Endometrium (tissue), 2 donors: Measurements from ENCODE around the gene AP1M1.
"Not testable (repeated sequence)": the region's sequence is repeated elsewhere in the genome, so short reads cannot be mapped to it uniquely, and the experiment has no call there.

Source experiments
- FAIRE-seq: peaks from 2 replicates; lab custom pipeline; 2012; peaks lifted over from hg19 to GRCh38; lab: Jason Lieb, UNC
- donor health status: control.
- donor health status: control.

Gene AP1M1

DNA sequence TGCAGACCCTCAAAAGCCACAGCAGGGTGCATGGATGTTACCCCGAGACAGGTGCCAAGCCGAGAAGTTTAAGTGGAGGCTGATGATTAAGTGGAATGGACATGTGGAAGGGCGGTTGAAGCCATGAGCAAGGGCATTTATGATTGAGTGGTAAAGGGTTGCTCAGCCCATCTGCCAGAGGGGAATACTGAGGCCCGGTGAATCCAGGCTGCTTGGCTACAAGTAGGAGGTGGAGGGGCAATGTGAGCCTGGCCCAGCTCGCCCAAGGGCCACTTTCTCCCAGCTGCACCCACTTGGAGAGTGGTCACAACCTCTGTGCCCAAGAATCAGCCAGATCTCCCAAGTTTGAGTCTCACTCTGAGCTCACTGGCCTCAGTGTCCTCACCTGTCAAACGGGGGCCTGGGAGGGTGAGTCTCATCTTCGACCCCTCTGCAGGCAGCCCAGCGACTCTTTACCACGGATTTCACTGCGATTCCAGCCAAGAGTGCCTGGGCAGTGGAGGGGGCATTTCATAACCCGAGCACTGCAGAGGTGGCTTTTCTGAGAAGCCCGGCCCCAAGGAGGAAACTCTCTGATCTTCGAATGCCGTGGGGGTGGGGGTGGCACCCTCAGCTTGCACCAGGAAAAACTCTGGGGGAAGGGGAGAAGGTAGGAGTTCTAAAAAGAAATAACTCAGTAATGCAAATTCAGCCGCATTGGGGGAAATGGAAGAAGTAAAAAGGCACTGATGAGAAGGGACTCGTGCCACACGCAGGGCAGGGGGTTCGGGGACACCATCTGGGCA is 64.1 kb downstream of the AP1M1 start:
- FAIRE-seq = no peak

DNA sequence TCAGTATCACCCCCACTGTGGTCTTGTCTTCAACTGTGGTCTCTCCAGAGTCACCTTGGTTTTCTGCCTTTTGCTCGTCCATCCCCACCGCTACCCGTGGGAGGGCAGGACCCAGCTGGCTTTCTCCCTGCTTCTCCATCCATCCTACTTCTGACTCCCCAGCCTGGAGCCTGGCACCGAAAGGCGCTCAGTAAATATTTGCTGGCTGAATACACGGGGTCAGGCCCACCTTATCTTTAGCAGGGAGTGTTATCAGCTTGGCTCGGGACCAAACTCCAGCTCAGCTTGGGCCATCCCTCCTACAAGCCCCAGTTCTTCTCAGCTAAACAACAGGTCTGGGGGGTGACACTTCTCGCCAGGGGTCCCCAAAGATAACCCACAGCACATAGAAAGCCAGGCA is 64.9 kb downstream of the AP1M1 start:
- no peak for FAIRE-seq

DNA sequence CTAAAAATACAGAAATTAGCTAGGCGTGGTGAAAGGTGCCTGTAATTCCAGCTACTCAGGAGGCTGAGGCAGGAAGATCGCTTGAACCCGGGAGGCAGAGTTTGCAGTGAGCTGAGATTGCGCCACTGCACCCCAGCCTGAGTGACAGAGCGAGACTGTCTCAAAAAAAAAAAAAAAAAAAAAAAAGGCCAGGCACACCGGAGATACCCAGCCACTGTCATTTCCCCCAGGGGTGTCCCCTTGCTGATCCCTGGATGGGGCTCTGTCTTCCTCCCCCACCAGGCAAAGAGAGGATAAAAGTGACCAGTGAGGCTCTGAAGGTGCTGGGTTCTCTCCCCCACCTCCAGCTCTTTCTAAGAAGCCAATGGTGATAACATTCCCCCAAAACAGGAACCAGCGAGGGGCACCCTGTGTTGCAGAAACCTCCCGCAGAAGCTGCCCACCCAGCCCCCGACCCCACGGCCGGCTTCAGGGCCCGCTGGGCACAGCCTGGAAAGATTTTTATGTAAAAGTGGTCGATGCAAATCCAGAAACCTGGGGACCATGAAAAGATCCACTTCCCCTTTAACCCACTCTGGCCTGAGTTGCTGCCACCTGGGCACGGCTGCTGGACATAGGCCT is 65.5 kb downstream of the AP1M1 start:
- no peak for FAIRE-seq

DNA sequence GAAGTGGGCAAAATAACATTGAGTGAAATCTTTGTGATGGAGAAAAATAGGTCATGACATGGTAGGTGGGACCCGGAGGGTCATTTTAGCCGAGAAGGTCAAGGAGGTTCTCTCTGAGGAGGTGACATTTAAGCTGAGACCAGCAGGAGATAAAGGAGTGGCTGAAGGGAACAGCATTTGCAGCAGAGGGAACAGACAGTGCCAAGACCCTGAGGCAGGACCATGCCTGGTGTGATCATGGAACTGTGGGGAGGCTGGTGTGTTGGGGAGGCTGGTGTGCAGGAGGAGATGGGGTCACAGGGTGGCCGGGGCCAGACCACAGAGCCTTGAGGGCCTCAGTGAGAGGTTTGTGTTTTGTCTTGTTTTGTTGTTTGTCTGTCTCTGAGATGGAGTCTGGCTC is 67.5 kb downstream of the AP1M1 start:
- FAIRE-seq = no peak

DNA sequence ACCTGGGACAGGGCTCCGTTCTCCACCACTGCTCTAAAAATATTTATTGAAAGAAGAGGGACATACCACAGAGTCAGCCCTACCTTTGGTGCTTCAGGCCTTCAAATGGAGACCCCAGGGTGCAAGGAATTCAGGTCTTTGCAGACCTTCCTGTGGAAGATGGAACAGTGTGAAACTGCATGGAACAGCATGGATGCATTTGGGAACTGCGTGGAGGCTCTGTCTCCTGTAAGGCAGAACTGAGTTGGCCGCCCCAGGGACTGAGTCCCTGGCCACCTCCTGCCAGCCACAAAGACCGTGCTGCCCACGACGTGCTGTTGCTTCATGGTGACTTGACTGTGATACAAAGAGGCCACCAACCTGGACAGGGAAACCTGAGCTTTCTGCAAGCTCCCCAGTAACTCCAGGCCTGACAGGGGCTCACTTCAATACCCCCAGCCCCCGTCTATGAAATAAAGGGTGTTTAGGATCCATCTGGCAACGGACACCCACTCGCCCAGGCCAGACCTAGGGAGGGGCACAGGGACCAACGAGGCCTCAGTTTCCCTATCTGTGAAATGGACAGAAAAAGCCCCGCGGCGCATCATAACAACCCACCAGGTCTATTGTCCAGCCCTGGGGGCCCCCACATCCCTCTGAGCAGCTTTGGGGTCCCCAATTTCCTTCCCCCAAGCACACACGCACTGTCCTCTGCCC is 68.3 kb downstream of the AP1M1 start:
- no peak for FAIRE-seq

DNA sequence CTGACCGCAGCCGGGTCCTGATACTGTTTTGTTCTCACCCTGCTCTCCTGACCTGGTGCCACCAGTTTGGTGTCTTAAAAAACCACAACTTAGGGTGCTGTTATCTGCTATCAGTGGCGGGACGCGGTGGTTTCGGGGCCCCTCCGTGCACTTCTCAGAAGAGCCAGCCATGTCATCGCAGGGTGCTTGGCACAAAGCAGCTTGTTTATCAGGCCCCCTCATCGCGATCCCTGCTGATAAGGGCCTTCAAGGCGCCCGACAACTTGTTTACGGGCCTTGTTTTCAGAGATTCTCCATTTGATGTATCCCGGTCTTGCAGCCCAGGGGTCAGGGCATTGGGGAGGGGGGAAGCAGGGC is 68.9 kb downstream of the AP1M1 start:
- FAIRE-seq = no peak

DNA sequence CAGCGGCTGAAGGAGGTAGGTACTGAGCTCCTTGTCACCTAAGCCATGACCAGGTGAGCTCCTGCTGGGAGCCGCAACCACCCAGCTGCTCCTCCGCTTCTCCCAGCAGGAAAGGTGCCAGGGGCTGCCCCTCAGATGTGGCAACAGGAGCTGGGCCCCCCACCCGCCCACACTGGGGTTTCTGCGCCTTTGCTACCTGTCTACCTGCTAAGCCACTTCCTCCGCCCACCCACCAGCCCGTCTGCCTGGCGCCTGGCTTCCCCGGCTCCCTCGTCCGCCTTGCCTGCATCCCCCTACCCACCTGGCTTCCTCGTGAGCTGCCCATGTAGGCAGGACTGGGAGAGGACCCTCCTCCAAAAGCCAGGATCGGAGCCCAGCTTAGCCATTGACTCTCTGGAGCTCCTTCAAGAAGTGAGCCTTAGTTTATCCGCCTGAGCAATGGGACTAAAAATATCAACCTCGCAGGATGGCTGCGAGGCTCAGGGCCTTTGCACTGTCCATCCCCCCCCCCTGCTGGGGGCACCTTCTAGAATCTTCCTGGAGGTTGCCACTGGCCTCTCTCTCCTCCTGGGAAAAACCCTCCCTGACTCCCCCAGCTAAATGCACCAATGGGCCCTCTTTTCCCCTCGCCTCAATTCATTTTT is 71.1 kb downstream of the AP1M1 start:
- FAIRE-seq = no peak

DNA sequence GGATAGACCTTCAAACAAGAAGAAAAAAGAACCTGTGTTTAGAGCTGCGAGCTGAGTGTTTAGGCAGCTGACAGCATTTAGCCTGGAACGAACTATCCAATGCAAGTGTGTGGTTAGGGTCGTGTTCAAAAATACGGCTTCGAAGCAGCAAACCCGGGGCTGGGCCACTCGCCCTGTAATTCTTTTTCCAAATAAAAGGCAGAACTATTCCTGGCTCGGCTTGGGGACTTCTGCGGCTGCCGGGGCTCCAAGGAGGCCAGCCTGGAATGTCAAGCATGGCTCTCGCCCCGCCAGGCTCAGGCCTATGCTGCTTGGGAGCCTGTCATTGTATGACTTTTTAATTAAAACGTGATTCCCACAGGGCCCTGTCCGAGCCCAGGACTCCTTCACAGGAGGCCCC is 75.2 kb downstream of the AP1M1 start:
- FAIRE-seq = no peak

DNA sequence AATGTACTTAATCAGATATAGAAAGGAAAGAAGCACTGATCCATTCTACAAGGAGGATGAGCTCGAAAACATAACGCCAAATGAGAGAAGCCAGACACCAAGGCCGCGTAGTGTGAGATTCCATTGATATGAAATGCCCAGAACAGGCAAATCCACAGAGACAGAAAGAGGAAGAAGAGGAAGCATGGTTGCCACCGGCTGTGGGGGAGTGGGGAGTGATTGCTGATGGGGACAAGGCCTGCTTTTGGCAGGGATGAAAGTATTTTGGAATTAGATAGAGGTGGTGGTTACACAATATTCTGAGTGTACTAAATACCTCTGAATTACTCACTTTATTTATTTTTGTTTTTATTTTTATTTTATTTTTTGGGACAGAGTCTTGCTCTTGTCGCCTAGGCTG is 76.7 kb downstream of the AP1M1 start:
- no peak for FAIRE-seq

DNA sequence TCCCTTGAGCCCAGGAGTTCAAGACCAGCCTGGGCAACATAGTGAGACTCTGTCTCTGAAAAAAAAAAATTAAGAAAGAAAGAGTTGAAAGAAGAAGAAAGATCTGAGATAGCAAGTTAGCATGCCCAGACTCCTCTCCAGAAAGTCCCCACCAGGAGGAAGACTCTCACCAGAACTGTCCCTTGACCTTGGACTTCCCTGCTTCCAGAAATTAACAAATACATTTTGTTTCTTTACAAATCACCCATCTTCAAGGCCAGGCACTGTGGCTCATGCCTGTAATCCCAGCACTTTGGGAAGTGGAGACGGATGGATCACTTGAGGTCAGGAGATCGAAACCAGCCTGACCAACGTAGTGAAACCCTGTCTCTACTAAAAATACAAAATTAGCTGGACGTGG is 82.6 kb downstream of the AP1M1 start:
- no peak for FAIRE-seq

DNA sequence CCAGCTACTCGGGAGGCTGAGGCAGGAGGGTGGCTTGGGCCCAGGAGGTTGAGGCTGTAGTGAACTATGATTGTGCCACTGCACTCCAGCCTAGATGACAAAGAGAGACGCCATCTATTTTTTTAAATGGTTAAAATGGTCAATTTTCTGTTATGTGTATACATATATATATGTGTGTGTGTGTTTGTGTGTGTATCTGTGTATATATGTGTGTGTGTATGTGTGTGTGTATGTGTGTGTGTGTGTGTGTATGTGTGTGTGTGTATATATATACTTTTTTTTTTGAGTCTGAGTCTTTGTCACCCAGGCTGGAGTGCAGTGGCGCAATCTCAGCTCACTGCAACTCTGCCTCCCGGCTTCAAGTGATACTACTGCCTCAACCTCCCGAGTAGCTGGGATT is 84.0 kb downstream of the AP1M1 start:
- no peak for FAIRE-seq

DNA sequence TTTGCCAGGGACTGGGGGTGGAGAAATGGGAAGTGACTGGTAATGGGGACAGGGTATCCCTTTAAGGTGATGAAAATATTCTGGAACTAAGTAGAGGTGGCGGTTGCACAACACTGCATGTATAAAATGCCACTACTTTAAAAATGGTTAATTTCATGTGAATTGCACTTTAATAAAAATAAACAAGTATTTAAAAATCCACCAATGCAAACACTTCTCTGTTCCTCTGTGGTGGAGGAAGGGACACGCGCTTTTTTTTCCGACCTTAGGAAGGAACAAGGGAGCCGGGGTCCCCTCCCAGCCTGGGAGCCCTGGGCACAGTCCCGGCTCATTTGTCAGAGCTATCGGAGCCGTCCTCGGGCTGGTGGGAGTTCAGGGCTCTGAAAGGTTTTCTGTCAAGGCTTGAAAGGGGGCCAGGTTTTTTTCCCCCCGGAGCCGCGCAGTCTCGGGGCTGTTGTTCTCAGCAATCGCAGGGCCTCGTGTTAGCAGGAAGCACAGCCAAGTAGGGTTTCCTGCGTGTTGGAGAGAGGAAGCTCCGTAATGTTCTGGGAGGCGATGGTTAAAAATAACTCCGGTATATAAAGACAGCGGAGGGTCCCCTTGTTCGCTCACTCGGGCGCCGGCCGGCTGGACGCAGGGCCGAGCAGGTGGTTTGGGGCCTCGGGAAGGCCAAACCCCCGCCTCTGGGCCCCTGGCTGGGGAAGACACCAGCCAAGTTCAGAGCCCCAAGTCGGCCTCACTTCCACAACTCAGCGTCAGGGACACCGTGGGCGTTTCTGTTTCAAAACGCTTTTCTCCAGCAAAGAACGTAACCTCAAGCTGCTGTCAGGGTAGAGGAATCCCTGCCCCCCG is 85.7 kb downstream of the AP1M1 start:
- no peak for FAIRE-seq

DNA sequence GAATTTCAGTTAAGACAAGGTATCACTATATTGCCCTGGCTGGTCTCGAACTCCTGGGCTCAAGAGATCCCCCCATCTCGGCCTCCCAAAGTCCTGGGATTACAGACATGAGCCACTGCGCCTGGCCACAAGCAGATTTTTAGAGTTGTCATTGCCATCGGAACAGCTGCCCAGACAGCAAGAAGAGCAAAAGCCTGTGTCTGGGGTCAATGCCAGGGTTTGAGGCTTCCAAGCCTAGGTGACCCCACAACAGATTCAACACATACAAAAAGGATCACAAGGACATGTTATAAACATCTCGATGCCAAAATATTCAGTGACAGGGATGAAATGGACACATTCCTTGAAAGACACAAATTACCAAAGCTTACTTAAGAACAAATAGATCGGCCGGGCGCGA is 86.8 kb downstream of the AP1M1 start:
- no peak for FAIRE-seq

DNA sequence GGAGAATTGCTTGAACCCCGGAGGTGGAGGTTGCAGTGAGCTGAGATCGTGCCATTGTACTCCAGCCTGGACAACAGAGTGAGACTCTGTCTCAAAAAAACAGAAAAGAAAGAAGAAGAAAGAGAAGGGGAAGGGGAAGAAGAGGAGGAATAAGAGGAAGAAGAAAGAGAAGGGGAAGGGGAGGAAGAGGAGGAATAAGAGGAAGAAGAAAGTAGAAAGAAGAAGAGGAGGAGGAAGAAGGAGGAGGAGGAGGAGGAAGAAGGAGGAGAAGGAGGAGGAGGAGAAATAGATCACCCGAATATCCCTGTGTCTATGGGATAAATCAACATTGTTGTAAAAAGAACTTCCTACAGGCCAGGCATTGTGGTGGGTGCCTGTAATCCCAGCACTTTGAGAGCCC is 87.4 kb downstream of the AP1M1 start:
- not testable (repeated sequence) for FAIRE-seq

DNA sequence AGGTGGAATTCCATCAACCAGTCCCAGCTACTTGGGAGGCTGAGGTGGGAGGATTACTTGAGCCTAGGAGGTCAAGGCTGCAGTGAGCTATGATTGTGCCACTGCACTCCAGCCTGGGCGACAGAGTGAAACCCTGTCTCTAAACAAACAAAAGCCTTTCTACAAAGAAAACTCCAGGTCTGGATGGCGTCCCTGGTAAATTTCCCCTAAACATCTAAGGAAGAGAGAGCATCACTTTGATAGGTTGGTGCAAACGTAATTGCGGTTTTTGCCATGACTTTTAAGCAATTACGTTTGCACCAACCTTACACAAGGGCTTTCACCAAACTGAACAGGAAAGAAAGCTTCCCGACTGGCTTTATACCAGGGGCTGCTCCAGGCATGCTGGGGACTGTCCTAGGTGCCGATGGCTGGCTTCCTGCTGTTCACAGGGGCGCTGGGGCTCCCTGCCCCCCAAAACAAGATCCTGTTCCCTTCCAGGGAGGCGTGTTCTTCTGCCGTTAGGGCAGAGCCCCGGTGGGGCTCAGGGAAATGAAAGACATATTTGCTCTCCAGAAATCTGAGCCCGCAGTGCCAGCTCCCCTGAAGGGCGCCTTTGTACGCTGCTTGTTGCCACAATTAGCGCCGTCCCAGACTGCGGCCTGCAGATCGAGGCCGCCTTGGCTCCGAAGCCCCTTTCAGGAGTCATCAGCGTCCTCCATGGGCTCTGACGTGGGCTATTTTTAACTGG is 88.2 kb downstream of the AP1M1 start:
- FAIRE-seq = no peak

DNA sequence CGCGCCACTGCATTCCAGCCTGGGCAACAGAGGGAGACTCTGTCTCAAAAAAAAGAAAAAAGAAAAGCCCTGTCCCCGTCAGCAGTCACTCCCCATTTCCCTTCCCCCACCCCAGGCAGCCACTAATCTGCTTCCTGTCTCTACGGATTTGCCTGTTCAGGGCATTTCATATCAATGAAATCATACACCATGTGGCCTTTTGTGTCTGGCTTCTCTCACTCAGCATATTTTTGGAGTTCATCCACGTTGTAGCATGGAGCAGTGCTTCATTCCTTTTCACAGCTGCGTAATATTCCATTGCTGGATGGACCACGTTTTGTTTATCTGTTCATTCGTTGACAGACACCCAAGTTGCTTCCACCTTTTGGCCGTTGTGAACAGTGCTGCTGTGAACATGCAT is 90.8 kb downstream of the AP1M1 start:
- no peak for FAIRE-seq

DNA sequence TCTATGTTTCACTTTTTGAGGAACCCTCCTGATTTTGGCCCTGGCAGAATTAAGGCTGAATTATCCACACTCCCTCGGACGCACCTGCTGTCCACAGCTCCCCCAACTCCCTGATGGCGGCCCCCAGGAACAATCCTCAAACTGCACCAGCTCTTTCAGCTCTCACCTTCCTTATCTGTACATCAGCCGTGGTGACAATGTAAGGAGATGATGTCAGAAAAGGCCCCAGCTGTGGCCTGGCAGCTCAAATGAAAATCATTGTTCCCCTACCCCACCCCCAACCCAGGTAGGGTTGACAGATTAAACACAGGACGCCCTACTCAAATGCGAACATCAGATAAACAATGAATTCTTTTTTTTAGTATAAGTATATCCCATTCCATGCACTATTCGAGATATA is 91.9 kb downstream of the AP1M1 start:
- no peak for FAIRE-seq

DNA sequence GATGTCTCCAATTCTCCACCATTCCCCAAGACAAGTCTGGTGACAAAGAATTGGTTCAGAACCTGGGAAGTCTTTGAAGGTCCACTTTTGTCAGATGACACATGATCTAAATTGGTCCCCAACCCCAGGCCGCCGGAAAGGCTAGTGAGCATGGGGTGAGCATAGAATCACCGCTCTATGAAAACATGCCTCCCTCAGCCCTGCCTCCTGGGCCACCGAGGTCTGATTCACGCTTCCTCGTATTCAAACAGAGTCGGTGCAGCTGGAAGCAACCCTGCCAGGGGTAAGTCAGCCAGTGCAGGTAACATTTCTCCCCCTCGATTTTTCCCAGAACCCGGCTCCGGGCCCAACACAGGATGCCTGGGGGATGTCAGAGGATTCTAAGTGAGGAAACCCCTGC is 93.0 kb downstream of the AP1M1 start:
- no peak for FAIRE-seq

DNA sequence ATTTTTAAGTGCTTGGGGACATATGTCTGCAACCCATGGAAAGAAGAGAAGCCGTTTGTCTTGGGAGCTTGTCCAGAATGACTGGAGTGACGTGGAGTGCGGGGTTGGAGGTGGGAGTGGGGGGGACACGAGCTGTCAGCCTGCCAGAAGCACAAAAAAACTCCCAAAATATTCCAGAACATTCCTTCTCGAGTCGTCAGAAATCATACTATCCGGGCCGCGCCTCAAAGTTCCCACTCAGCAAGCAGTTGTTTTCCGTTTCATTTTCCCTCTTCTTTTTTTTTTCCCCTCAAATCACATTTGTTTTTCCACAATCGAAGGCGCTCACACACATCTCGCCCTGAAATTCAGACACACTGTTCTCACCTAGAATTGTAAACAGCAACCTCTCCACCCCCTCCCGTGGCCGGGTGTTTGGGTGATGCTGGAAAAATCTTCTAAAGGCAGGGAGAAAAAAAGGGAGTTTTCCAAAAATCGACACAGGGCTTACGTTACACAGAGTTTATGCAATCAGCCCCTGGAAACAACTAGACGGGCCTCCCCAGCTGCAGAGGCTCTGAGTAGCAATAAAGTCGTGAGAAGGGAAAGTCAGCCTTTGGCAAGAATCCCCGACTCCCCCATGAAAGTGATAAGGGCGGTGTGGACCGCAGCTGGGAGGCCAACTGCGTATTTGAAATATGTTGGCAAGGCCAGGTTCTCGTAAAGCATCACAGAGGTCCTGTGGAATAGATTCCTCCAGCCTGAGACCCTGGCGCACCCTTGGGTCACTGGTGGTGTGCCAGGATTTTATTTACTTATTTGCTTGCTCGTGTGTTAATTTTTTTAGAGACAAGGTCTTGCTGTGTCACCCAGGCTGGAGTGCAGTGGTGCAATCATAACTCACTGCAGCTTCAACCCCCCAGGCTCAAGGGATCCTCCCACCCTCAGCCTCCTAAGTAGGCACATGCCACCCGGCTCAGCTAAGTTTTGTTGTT is 95.7 kb downstream of the AP1M1 start:
- FAIRE-seq = peak; percentile 76

DNA sequence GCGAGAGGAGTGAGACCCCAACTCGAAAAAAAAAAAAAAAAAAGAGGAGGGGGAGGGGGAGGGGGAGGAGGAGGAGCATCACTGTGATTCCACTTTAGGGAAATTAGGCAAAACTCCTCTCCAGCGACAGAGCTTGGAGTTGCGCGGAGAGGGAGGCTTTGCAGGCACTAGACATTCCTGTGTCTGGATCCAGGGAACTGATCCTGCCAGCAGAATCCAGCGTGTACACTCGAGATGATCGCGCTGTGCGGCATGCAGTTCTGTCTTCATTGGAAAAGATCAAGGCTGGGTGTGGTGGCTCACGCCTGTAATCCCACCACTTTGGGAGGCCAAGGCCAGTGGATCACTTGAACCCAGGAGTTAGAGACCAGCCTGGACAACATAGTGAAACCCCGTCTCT is 97.3 kb downstream of the AP1M1 start:
- no peak for FAIRE-seq
